Neural crest cell (in vitro differentiated cells): ENCODE results near the gene ATP2C1. TPM values are rescaled to one million over a fixed set of nuclear protein-coding genes. Genes with fewer than 3 reads are reported as not detected.

Source experiments
- DNase-seq: peaks from one replicate; pipeline ENCODE4 v3.0.0; 2021; ENCODE audit warnings: low read depth, mixed read lengths, low spot score
- H3K27ac Mint-ChIP-seq: one replicate; pipeline ENCODE4 v1.8.0; 2021; ENCODE audit warnings: mild to moderate bottlenecking, mixed read lengths; ENCODE audit not compliant: unreplicated experiment
- H3K27me3 Mint-ChIP-seq: 2 replicates; pipeline ENCODE4 v1.8.0; 2021; ENCODE audit warnings: low read depth, mild to moderate bottlenecking, mixed read lengths
- H3K36me3 Mint-ChIP-seq: 2 replicates; pipeline ENCODE4 v1.8.0; 2021; ENCODE audit warnings: low read depth, mild to moderate bottlenecking, mixed read lengths
- H3K4me1 Mint-ChIP-seq: 2 replicates; pipeline ENCODE4 v1.8.0; 2021; ENCODE audit warnings: mixed read lengths
- H3K4me3 Mint-ChIP-seq: one replicate; pipeline ENCODE4 v1.8.0; 2021; ENCODE audit warnings: mild to moderate bottlenecking, mixed read lengths
- H3K9me3 Mint-ChIP-seq: 2 replicates; pipeline ENCODE4 v1.8.0; 2021; ENCODE audit warnings: mixed read lengths
- CTCF ChIP-seq: fragments of 200-600 bp; sonication (generic); conservative IDR thresholded peaks from 2 replicates; pipeline ENCODE4 v1.5.0; 2021; ENCODE audit warnings: antibody characterized with exemption, mild to moderate bottlenecking
- long read RNA-seq: library from polyadenylated mRNA; unstranded; transcript quantifications from one replicate; pipeline ENCODE4 v2.0.0, GENCODE V29; 2020
- total RNA-seq: library from RNA; stranded (reverse); gene quantifications from 2 replicates; pipeline ENCODE4 v1.2.1, GENCODE V29; 2021

ATP2C1 gene
- 66.8 and 73.8 TPM in 2 replicates for total RNA-seq
- long read RNA-seq, full-length matches to known transcripts = 38 of 76 reads
- long read RNA-seq, partial matches to known transcripts = 18 of 76 reads
- long read RNA-seq, other reads (novel, unspliced or antisense) = 20 of 76 reads

- peak within 1 kb of the TSS; percentile 98 for H3K27ac Mint-ChIP-seq
- H3K36me3 Mint-ChIP-seq = no peaks in the 10 kb centered on the region
- peak; percentile 90 for DNase-seq
- H3K27me3 Mint-ChIP-seq = no peaks in the 10 kb centered on the region
- peaks cover 38% of the 10 kb centered on the region for H3K4me1 Mint-ChIP-seq
- no peak for TF ChIP-seq CTCF
- peak within 1 kb of the TSS; percentile 99 for H3K4me3 Mint-ChIP-seq
- H3K9me3 Mint-ChIP-seq = no peaks in the 10 kb centered on the region
These were observed at the start of gene ATP2C1 for GRCh38 chr3:130893376-130894129. Gene ATP2C1, plus strand, starts transcription at chr3:130894084. Its CDS starts 686 bp downstream, at chr3:130894770.

GRCh38 chr3:130844462-130844861, 49.4 kb upstream of the ATP2C1 start:
- Mint-ChIP-seq H3K27ac (no peak overlapping the region), H3K9me3 (no peaks in the 10 kb centered on the region), H3K27me3 (no peaks in the 10 kb centered on the region), H3K36me3 (no peaks in the 10 kb centered on the region), H3K4me3 (no peak overlapping the region), H3K4me1 (peaks cover 14% of the 10 kb centered on the region)
- DNase-seq = no peak
- TF ChIP-seq CTCF = no peak

GRCh38 chr3:130846181-130846580, 47.7 kb upstream of the ATP2C1 start:
- Mint-ChIP-seq H3K27ac (no peak overlapping the region), H3K4me3 (no peak overlapping the region), H3K9me3 (no peaks in the 10 kb centered on the region), H3K27me3 (no peaks in the 10 kb centered on the region), H3K4me1 (peaks cover 20% of the 10 kb centered on the region), H3K36me3 (no peaks in the 10 kb centered on the region)
- TF ChIP-seq CTCF = no peak
- DNase-seq = no peak

GRCh38 chr3:130849091-130849552, 44.8 kb upstream of the ATP2C1 start:
- Mint-ChIP-seq H3K36me3 (no peaks in the 10 kb centered on the region), H3K4me3 (no peak overlapping the region), H3K27me3 (no peaks in the 10 kb centered on the region), H3K4me1 (peaks cover 24% of the 10 kb centered on the region), H3K9me3 (no peaks in the 10 kb centered on the region), H3K27ac (peak overlapping the region; percentile 35)
- no peak for DNase-seq
- TF ChIP-seq CTCF = no peak

DNA sequence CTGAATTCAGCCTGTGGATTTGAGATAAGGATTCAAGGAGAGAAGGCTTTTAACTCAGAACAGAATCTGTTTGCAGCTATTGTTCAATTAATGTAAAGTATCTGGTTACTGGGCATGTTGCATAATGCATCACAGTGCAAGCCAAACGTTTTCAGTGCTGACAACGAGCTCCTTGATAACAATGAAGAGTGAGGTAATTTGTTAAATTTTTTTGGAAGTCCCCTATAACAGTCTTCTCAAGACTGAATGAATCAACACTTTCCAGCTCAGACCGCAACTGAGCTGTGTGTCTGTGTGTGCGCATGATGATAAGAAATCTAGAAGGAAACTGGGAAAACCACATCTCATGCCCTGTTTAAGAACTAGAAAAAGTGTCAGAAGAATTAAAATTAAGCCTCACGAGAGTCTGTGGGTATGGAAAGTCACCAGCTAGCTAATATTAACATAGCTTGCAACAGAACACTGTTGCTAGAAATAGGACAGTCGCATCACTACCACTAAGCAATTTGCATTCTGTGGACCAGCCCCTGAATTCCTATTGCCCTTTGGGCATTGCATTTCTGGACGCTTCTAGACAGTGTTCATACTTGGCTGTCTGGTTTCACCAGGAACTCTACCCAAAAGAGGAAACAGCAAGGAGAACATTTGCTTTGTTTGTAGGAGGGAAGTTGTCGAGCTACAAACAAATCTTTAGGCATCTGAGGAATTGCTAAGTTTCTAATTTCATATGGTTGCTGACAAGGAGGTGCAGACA, 43.7 kb upstream of the ATP2C1 start:
- no peaks in the 10 kb centered on the region for H3K36me3 Mint-ChIP-seq
- no peaks in the 10 kb centered on the region for H3K9me3 Mint-ChIP-seq
- H3K27me3 Mint-ChIP-seq = no peaks in the 10 kb centered on the region
- peaks cover 24% of the 10 kb centered on the region for H3K4me1 Mint-ChIP-seq
- TF ChIP-seq CTCF = no peak
- peak overlapping the region; percentile 22 for H3K27ac Mint-ChIP-seq
- no peak overlapping the region for H3K4me3 Mint-ChIP-seq
- no peak for DNase-seq
